CD4-positive, alpha-beta memory T cell (primary cell): ENCODE results near the gene SUSD5. TPM values are rescaled to one million over a fixed set of nuclear protein-coding genes. Genes with fewer than 3 reads are reported as not detected.
"Not testable (repeated sequence)": the region's sequence is repeated elsewhere in the genome, so short reads cannot be mapped to it uniquely, and the experiment has no call there.

Experiments used
- CTCF ChIA-PET: fragments of 350-600 bp; sonication (Branson Sonifier 250); formaldehyde crosslinking; loops from one replicate; lab custom pipeline; 2021; ENCODE audit warnings: inconsistent platforms; ENCODE audit not compliant: partially characterized antibody; lab: Charles Lee
- POLR2A ChIA-PET: fragments of 350-600 bp; sonication (Branson Sonifier 250); formaldehyde crosslinking; loops from one replicate; lab custom pipeline; 2021; ENCODE audit not compliant: partially characterized antibody; lab: Charles Lee
- DNase-seq, 5 donors: peaks; one replicate each; pipeline versions ENCODE4 v3.0.0 to v3.0.0-alpha.2; 2020 to 2022; ENCODE audit warnings: mixed read lengths in 1 of 5
- H3K27ac ChIP-seq: one replicate; pipeline ENCODE4 v1.7.0; 2013; ENCODE audit warnings: low read depth, low read length
- H3K27me3 ChIP-seq: 2 replicates; pipeline ENCODE4 v1.7.0; 2013; ENCODE audit warnings: mild to moderate bottlenecking, low read length, moderate library complexity; ENCODE audit not compliant: insufficient read depth
- H3K36me3 ChIP-seq: 2 replicates; pipeline ENCODE4 v1.7.0; 2013; ENCODE audit warnings: mild to moderate bottlenecking, low read length, moderate library complexity; ENCODE audit not compliant: insufficient read depth
- H3K4me1 ChIP-seq: 2 replicates; pipeline ENCODE4 v1.7.0; 2013; ENCODE audit warnings: mild to moderate bottlenecking, low read length, moderate library complexity; ENCODE audit not compliant: insufficient read depth
- H3K4me3 ChIP-seq, 2 donors: one replicate each; pipeline ENCODE4 v1.7.0; 2013; ENCODE audit warnings: low read length in 2 of 2, mild to moderate bottlenecking in 1 of 2
- H3K9me3 ChIP-seq, 2 donors: one replicate each; pipeline ENCODE4 v1.7.0; 2013; ENCODE audit warnings: low read length in 2 of 2, control low read depth in 1 of 2; ENCODE audit not compliant: control insufficient read depth in 1 of 2
- H3K27ac Mint-ChIP-seq, 7 donors: one replicate each; pipeline ENCODE4 v1.8.0; 2020 to 2021; ENCODE audit warnings: mixed read lengths in 7 of 7, mild to moderate bottlenecking in 6 of 7, inconsistent platforms in 3 of 7, moderate library complexity in 3 of 7
- H3K27me3 Mint-ChIP-seq, 2 donors: one replicate each; pipeline ENCODE4 v1.8.0; 2020 to 2021; ENCODE audit warnings: mixed read lengths in 2 of 2
- H3K36me3 Mint-ChIP-seq, 2 donors: one replicate each; pipeline ENCODE4 v1.8.0; 2020 to 2021; ENCODE audit warnings: mixed read lengths in 2 of 2, inconsistent platforms in 1 of 2, mild to moderate bottlenecking in 1 of 2
- H3K4me1 Mint-ChIP-seq, 4 donors: one replicate each; pipeline ENCODE4 v1.8.0; 2020 to 2021; ENCODE audit warnings: mixed read lengths in 4 of 4, mild to moderate bottlenecking in 1 of 4
- H3K4me3 Mint-ChIP-seq, 8 donors: one replicate each; pipeline ENCODE4 v1.8.0; 2020 to 2021; ENCODE audit warnings: mixed read lengths in 8 of 8, mild to moderate bottlenecking in 7 of 8, moderate library complexity in 6 of 8, inconsistent platforms in 3 of 8
- H3K9me3 Mint-ChIP-seq, 8 donors: one replicate each; pipeline ENCODE4 v1.8.0; 2020 to 2021; ENCODE audit warnings: mixed read lengths in 8 of 8, mild to moderate bottlenecking in 5 of 8, inconsistent platforms in 3 of 8, moderate library complexity in 1 of 8
- intact Hi-C: fragments of 100-400 bp; cut with micrococcal nuclease; formaldehyde crosslinking; loops from one replicate; pipeline ENCODE4 v1.15.1; 2023
- polyA plus RNA-seq, 2 donors: library from polyadenylated mRNA; unstranded; fragments of 300-500 nt; fragmentation: Illumina TruSeq; gene quantifications; one replicate each; pipeline ENCODE4 v1.2.3, GENCODE V29; 2021
- total RNA-seq, 2 experiments: library from RNA; stranded (reverse); gene quantifications; one replicate each; pipeline ENCODE4 v1.2.3, GENCODE V29; 2021

The SUSD5 gene
- total and polyA plus RNA-seq, 4 experiments from 2014 or later: 0.21 TPM; not detected in 3

DNA sequence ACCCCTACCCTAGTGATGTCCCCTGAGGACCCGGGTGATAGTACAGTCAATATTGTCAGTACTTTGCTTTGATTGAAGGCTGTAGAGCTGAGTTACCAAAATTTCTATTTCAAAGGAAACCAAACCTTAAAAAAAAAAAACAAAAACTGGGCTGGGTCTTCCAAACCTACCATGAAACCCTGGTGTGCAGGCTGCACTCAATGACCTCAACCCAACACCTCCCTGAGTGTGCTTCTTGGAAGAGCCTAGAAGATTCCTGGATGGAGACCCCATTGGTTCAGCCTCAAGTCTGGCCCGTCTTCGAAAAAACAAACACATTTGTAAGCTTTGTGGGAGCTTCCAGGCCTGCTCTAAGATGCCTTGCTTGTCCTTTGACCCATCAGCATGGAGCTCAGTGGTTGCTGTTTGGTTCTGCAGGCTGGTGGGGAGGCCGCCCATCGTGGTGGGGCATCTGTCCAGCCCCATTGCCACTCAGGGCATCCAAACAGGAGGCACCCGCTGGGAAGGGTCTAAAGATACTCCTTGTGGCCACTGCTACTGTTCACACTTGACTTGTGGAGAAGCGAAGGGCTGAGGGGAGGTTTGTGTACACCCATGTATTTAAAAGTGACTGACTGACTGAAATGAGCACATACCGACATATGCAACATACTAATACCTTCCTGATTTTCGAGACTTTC, 72.6 kb downstream of the SUSD5 start:
- ChIA-PET POLR2A (no interaction called here), CTCF (interaction anchor here (1.4 kb wide), 1 partner anchor 196 kb away, joined by 3 read pairs; no protein-coding TSS in a partner anchor)
- no peak overlapping the region for H3K27ac ChIP-seq
- Mint-ChIP-seq H3K27me3 (no peaks in the 10 kb centered on the region), H3K4me1 (peaks cover 0 to 5% (median 1%) of the 10 kb centered on the region in 4 donors), H3K36me3 (peaks cover 33 to 39% of the 10 kb centered on the region in 2 donors), H3K27ac (peak overlapping the region in 2 of 7 donors; percentile 13 to 59), H3K9me3 (no peaks in the 10 kb centered on the region), H3K4me3 (no peak overlapping the region)
- no peaks in the 10 kb centered on the region for H3K4me1 ChIP-seq
- no peak for DNase-seq
- no peaks in the 10 kb centered on the region for H3K9me3 ChIP-seq
- H3K4me3 ChIP-seq: no peak overlapping the region
- peaks cover 5% of the 10 kb centered on the region for H3K36me3 ChIP-seq
- intact Hi-C loops: no loop called here
- H3K27me3 ChIP-seq: no peaks in the 10 kb centered on the region

DNA sequence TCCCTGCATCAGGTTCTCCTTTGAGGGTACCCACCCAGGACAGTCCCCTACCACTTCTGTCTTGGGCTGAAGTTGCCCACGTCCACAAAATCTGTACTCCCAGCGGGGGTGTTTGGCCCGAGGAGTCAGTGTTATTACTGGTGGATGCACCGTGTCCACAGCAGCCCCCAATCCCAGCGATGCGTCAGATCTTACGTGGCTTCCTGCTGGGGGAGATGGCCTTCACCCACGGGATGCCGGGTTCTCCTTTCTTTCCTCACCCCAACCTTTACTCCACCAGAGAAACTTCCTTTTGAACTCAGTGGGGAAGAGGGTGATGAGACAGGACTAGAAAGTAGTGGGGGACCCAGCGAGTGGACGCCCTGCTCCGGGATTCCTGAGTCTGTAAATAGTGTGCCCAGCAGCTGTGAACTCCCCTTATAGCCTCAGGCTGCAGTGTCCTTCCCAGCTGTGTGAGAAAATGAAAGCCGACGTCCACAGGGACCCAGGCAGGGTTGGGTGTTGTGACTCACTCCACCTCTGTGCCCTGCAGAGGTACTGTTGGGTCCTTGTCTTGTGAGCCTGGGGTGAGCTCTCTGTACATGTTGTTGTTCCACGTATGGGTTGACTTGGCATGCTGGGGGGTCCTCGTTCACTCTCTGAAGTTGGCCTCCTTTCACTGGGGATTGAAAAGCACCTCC, 73.2 kb downstream of the SUSD5 start:
- Mint-ChIP-seq H3K27ac (peak overlapping the region in 1 of 7 donors; percentile 17), H3K9me3 (no peaks in the 10 kb centered on the region), H3K4me3 (no peak overlapping the region), H3K27me3 (no peaks in the 10 kb centered on the region), H3K4me1 (peaks cover 0 to 5% (median 1%) of the 10 kb centered on the region in 4 donors), H3K36me3 (peaks cover 33 to 46% of the 10 kb centered on the region in 2 donors)
- intact Hi-C loops: no loop called here
- no peak overlapping the region for H3K27ac ChIP-seq
- peaks cover 5% of the 10 kb centered on the region for H3K36me3 ChIP-seq
- POLR2A ChIA-PET: no interaction called here
- H3K4me3 ChIP-seq: no peak overlapping the region
- no peak for DNase-seq
- H3K4me1 ChIP-seq: no peaks in the 10 kb centered on the region
- no peaks in the 10 kb centered on the region for H3K9me3 ChIP-seq
- H3K27me3 ChIP-seq: no peaks in the 10 kb centered on the region
- CTCF ChIA-PET: interaction anchor here (1.4 to 3.8 kb wide), 2 partner anchors 14 to 196 kb away, joined by 3 to 26 read pairs; no protein-coding TSS in a partner anchor

DNA sequence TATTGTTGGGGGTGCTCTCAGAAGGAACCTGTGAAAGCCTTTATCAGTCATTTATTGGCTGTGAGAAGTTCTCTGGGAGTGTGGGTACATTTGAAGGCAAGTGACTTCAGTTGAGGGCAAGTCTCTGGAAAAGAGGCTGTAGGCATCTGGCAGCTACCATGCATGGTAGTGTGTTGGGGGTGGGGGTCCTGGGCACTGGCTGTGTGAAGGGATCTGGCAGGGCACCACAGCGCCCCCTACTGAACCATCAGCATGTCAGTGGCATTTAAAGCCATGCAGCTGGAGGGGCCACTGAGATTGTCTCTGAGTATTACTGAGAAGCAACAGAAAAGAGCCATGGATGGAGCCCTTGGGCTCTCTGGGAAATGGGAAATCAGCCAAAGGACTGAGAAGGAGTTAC, 74.2 kb downstream of the SUSD5 start:
- no peak overlapping the region for H3K27ac ChIP-seq
- POLR2A ChIA-PET: no interaction called here
- CTCF ChIA-PET: interaction anchor here (0.7 to 3.8 kb wide), 4 partner anchors 11 to 643 kb away, joined by 3 to 26 read pairs (median 4); no protein-coding TSS in a partner anchor
- peak in 3 of 5 donors; percentile 7 to 19 (median 13) for DNase-seq
- H3K4me1 Mint-ChIP-seq: peaks cover 0 to 5% (median 1%) of the 10 kb centered on the region in 4 donors
- no peaks in the 10 kb centered on the region for H3K27me3 ChIP-seq
- no peaks in the 10 kb centered on the region for H3K9me3 ChIP-seq
- no peaks in the 10 kb centered on the region for H3K9me3 Mint-ChIP-seq
- peak overlapping the region in 2 of 7 donors; percentile 17 to 55 for H3K27ac Mint-ChIP-seq
- H3K4me3 ChIP-seq: no peak overlapping the region
- no peak overlapping the region for H3K4me3 Mint-ChIP-seq
- H3K4me1 ChIP-seq: no peaks in the 10 kb centered on the region
- H3K27me3 Mint-ChIP-seq: no peaks in the 10 kb centered on the region
- peaks cover 33 to 49% of the 10 kb centered on the region in 2 donors for H3K36me3 Mint-ChIP-seq
- intact Hi-C loops: loop anchor here (1.0 kb wide), 1 partner anchor 197 kb away; no protein-coding TSS in a partner anchor
- peaks cover 5% of the 10 kb centered on the region for H3K36me3 ChIP-seq

DNA sequence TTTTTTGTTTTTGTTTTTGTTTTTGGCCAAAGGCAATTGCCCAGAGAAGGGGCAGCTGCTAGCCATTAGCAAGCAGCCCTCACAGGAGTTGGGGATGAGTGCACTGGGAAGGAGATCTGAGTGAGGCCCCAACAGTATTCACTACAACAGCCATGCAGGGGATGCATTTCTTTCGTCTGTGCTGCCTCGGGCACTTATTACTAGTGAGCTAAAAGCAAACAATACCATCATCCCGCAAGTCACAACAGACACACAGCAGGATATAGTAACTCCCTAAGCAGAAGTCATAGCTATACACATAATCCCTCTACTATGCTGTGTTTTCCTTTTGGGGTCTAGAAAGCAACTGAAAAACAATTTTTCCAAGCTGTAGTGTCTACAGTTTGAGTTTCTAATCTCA, 77.6 kb downstream of the SUSD5 start:
- no peak for DNase-seq
- H3K4me1 ChIP-seq: no peaks in the 10 kb centered on the region
- H3K9me3 ChIP-seq: no peaks in the 10 kb centered on the region
- H3K4me1 Mint-ChIP-seq: peaks cover 0 to 5% (median 1%) of the 10 kb centered on the region in 4 donors
- ChIA-PET POLR2A (no interaction called here), CTCF (interaction anchor here (1.2 to 2.4 kb wide), 2 partner anchors 9 to 66 kb away, joined by 4 to 14 read pairs; no protein-coding TSS in a partner anchor)
- H3K27me3 Mint-ChIP-seq: no peaks in the 10 kb centered on the region
- H3K9me3 Mint-ChIP-seq: no peaks in the 10 kb centered on the region
- no peaks in the 10 kb centered on the region for H3K27me3 ChIP-seq
- H3K36me3 Mint-ChIP-seq: peaks cover 47 to 66% of the 10 kb centered on the region in 2 donors
- H3K27ac Mint-ChIP-seq: peak overlapping the region in 1 of 7 donors; percentile 22
- H3K27ac ChIP-seq: no peak overlapping the region
- H3K4me3 Mint-ChIP-seq: no peak overlapping the region
- intact Hi-C loops: no loop called here
- H3K4me3 ChIP-seq: no peak overlapping the region
- H3K36me3 ChIP-seq: peaks cover 8% of the 10 kb centered on the region

DNA sequence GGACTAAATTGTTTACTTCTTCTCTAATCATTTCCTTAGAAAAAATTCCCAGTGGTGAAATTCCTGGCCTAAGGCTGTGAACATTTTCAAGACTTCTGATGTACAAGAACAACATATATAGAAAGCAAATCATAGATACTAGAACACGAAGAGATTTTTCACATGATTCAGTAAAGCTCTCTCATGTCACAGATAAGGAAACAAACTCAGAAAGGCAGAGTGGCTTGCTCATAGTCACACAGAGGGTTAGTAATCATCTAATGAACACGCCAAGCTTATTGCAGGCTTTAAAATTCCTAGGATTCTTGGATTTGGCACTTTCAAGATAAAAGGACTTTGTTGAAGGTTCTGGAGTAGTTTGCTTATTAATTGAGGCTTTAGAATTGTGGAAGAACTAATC, 78.6 kb downstream of the SUSD5 start:
- H3K27me3 Mint-ChIP-seq: no peaks in the 10 kb centered on the region
- Histone ChIP-seq H3K9me3 (no peaks in the 10 kb centered on the region), H3K4me3 (no peak overlapping the region), H3K36me3 (peaks cover 9% of the 10 kb centered on the region), H3K27ac (no peak overlapping the region), H3K27me3 (no peaks in the 10 kb centered on the region), H3K4me1 (no peaks in the 10 kb centered on the region)
- CTCF ChIA-PET: interaction anchor here (2.4 kb wide), 1 partner anchor 8 kb away, joined by 14 read pairs; no protein-coding TSS in a partner anchor
- peaks cover 53 to 69% of the 10 kb centered on the region in 2 donors for H3K36me3 Mint-ChIP-seq
- H3K4me3 Mint-ChIP-seq: no peak overlapping the region
- no peak for DNase-seq
- H3K27ac Mint-ChIP-seq: no peak overlapping the region
- H3K9me3 Mint-ChIP-seq: no peaks in the 10 kb centered on the region
- intact Hi-C loops: no loop called here
- H3K4me1 Mint-ChIP-seq: peaks cover 0 to 5% (median 1%) of the 10 kb centered on the region in 4 donors
- POLR2A ChIA-PET: no interaction called here

DNA sequence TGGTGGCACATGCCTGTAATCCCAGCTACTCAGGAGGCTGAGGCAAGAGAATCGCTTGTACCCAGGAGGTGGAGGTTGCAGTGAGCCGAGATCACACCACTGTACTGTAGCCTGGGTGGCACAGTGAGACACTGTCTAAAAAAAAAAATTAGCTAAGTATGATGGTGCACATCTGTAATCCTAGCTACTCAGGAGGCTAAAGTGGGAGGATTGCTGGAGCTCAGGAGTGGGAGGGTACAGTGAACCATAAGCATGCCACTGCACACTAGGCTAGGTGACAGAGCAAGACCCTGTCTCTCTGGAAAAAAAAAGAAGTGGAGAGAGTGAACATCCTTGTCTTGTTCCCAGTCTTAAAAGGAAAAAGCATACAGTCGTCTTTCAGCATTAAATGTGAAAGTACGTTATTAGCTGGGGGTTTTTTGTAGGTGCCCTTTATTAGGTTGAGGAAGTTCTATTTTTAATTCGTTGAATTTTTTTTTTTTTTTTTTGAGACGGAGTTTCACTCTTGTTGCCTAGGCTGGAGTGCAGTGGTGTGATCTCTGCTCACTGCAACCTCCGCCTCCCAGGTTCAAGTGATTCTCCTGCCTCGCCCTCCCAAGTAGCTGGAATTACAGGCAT, 79.5 kb downstream of the SUSD5 start:
- intact Hi-C loops, H3K4me3 Mint-ChIP-seq, H3K4me1 Mint-ChIP-seq, H3K27ac Mint-ChIP-seq, POLR2A ChIA-PET, CTCF ChIA-PET, H3K27ac ChIP-seq, DNase-seq, H3K9me3 ChIP-seq, H3K9me3 Mint-ChIP-seq, H3K4me1 ChIP-seq, H3K27me3 Mint-ChIP-seq, H3K4me3 ChIP-seq, H3K27me3 ChIP-seq: not testable (repeated sequence)
- H3K36me3 Mint-ChIP-seq: peaks cover 50 to 71% of the 10 kb centered on the region in 2 donors
- peaks cover 18% of the 10 kb centered on the region for H3K36me3 ChIP-seq

DNA sequence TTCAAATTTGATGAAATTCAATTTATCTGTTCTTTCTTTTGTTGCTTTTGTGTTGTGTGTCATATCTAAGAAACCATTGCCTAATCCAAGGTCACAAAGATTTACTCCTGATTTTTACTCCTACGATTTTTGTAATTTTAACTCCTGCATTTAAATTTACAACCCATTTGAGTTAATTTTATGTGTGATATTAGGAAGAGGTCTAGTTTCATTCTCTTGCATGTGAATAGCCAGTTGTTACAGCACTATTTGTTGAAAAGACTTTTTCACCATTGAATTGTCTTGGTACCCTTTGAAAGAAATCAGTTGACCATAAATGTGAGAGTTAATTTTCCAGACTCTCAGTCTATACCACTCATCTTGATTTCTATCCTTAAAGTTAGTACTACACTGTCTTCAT, 80.9 kb downstream of the SUSD5 start:
- POLR2A ChIA-PET: no interaction called here

More for the DNA sequence above, 80.9 kb downstream of the SUSD5 start:
- Mint-ChIP-seq H3K27ac (no peak overlapping the region), H3K36me3 (peaks cover 39 to 65% of the 10 kb centered on the region in 2 donors), H3K4me1 (peaks cover 0 to 4% (median under 1%) of the 10 kb centered on the region in 4 donors), H3K9me3 (no peaks in the 10 kb centered on the region), H3K4me3 (no peak overlapping the region), H3K27me3 (no peaks in the 10 kb centered on the region)
- no peaks in the 10 kb centered on the region for H3K27me3 ChIP-seq
- DNase-seq: no peak
- H3K27ac ChIP-seq: no peak overlapping the region
- CTCF ChIA-PET: no interaction called here
- H3K9me3 ChIP-seq: no peaks in the 10 kb centered on the region
- no peak overlapping the region for H3K4me3 ChIP-seq
- peaks cover 19% of the 10 kb centered on the region for H3K36me3 ChIP-seq
- H3K4me1 ChIP-seq: no peaks in the 10 kb centered on the region
- intact Hi-C loops: no loop called here
